DND-41 (cell line): Measurements from ENCODE around the gene EPC2.

Experiments
- ATAC-seq: fragments of 200-7000 bp; cut with Tn5 transposase; 3 replicates; pipeline ENCODE4 v1.9.1; 2021; ENCODE audit warnings: low read depth; ENCODE audit not compliant: insufficient read depth
- DNase-seq: peaks from one replicate; pipeline ENCODE4 v3.0.0-alpha.2; 2020
- H2AFZ ChIP-seq: 2 replicates; pipeline ENCODE4 v1.6.0; 2012; ENCODE audit warnings: low read depth, low read length
- H3K27ac ChIP-seq: 2 replicates; pipeline ENCODE4 v1.5.1; 2012; ENCODE audit warnings: low read length, inconsistent platforms
- H3K27me3 ChIP-seq: fragments of 200-600 bp; sonication (generic); 2 replicates; pipeline ENCODE4 v1.6.0; 2012; ENCODE audit warnings: low read length, mild to moderate bottlenecking, inconsistent platforms; ENCODE audit not compliant: insufficient read depth, poor library complexity
- H3K36me3 ChIP-seq: 2 replicates; pipeline ENCODE4 v1.5.1; 2012; ENCODE audit warnings: low read length, inconsistent platforms; ENCODE audit not compliant: insufficient read depth
- H3K4me1 ChIP-seq: 2 replicates; pipeline ENCODE4 v1.5.1; 2012; ENCODE audit warnings: mild to moderate bottlenecking, low read length; ENCODE audit not compliant: insufficient read depth
- H3K4me2 ChIP-seq: 2 replicates; pipeline ENCODE4 v1.6.0; 2012; ENCODE audit warnings: mild to moderate bottlenecking, moderate library complexity, low read length, inconsistent platforms; ENCODE audit not compliant: insufficient read depth
- H3K4me3 ChIP-seq, 2 experiments: fragments of 200-600 bp in 1 of 2; shearing (Covaris generic) in 1 of 2; 2 replicates each; pipeline ENCODE4 v1.5.1; 2012 to 2016; ENCODE audit warnings: inconsistent platforms in 2 of 2, low read length in 2 of 2, mild to moderate bottlenecking in 2 of 2, low read depth in 1 of 2, moderate library complexity in 1 of 2
- H3K79me2 ChIP-seq: 2 replicates; pipeline ENCODE4 v1.6.0; 2012; ENCODE audit warnings: low read length, inconsistent platforms; ENCODE audit not compliant: insufficient read depth
- H3K9ac ChIP-seq: 2 replicates; pipeline ENCODE4 v1.6.0; 2012; ENCODE audit warnings: low read depth, mild to moderate bottlenecking, inconsistent platforms, low read length, moderate library complexity
- H3K9me3 ChIP-seq: 2 replicates; pipeline ENCODE4 v1.5.1; 2012; ENCODE audit warnings: low read length, moderate library complexity, mild to moderate bottlenecking, inconsistent platforms; ENCODE audit not compliant: insufficient read depth, severe bottlenecking
- H4K20me1 ChIP-seq: 2 replicates; pipeline ENCODE4 v1.6.0; 2012; ENCODE audit warnings: low read length; ENCODE audit not compliant: insufficient read depth
- EZH2 ChIP-seq: IDR thresholded peaks from 3 replicates; pipeline ENCODE4 v1.6.1; 2012; ENCODE audit warnings: borderline replicate concordance, low read depth, mild to moderate bottlenecking, moderate library complexity, low read length, inconsistent platforms; ENCODE audit not compliant: severe bottlenecking
- TF ChIP-seq, protein P1 (sequence below): IDR thresholded peaks from 2 replicates; pipeline ENCODE4 v1.5.1; 2012; ENCODE audit warnings: borderline replicate concordance, low read length, moderate library complexity, mild to moderate bottlenecking; ENCODE audit not compliant: poor library complexity, severe bottlenecking; ENCODE audit errors: extremely low read depth

The EPC2 gene

DNA sequence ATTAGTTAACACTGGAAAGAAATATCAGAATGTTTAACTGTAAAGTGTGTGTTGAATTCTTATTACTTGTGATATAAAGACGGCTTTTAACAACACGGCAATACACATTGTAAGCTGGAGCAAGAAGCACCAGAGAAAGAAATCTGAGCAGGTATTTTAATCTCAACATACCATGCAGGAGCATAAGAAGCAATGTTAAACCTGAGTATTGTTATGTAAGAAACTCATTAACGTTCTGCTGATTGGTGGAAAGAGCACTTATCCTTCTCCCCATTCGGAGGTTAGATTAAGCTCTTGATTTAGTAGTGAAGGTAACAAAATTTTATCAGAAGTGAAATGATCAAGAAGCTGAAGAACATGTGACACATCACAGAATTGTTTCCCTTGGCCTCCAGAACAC is 107.4 kb downstream of the EPC2 start:
- no peak overlapping the region for H3K4me2 ChIP-seq
- H3K36me3 ChIP-seq: peaks cover 27% of the 10 kb centered on the region; the same call in 1 of the 2 replicates
- H4K20me1 ChIP-seq: no peaks in the 10 kb centered on the region
- DNase-seq: no peak
- no peak overlapping the region for H3K4me3 ChIP-seq
- ATAC-seq: no peak
- TF ChIP-seq, protein P1, sequence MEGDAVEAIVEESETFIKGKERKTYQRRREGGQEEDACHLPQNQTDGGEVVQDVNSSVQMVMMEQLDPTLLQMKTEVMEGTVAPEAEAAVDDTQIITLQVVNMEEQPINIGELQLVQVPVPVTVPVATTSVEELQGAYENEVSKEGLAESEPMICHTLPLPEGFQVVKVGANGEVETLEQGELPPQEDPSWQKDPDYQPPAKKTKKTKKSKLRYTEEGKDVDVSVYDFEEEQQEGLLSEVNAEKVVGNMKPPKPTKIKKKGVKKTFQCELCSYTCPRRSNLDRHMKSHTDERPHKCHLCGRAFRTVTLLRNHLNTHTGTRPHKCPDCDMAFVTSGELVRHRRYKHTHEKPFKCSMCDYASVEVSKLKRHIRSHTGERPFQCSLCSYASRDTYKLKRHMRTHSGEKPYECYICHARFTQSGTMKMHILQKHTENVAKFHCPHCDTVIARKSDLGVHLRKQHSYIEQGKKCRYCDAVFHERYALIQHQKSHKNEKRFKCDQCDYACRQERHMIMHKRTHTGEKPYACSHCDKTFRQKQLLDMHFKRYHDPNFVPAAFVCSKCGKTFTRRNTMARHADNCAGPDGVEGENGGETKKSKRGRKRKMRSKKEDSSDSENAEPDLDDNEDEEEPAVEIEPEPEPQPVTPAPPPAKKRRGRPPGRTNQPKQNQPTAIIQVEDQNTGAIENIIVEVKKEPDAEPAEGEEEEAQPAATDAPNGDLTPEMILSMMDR: no peak
- TF ChIP-seq EZH2: no peak
- no peak overlapping the region for H2AFZ ChIP-seq
- H3K4me1 ChIP-seq: no peaks in the 10 kb centered on the region
- no peak overlapping the region for H3K9ac ChIP-seq
- no peak overlapping the region for H3K27ac ChIP-seq
- no peaks in the 10 kb centered on the region for H3K9me3 ChIP-seq
- H3K27me3 ChIP-seq: no peaks in the 10 kb centered on the region
- H3K79me2 ChIP-seq: peaks cover 2% of the 10 kb centered on the region; the same call in 1 of the 2 replicates

DNA sequence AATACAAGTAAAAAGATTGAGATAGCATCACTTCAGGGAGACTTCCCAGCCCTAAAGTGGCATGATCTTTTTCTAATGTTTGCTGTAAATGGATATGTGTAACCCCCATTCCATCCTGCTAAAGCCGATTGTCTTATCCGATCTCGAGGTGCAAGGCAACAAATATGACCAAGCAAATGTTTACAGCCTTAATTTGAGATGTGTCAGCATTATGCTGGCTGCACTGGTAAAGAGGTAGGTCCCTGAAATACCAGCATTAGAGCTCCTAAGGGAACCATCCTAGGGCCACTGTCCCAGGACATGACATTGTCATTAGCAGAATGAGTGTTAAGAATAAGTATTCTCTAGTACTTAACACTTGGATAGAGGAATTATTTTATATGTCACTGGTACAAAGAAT is 108.4 kb downstream of the EPC2 start:
- Histone ChIP-seq H4K20me1 (no peaks in the 10 kb centered on the region), H3K4me3 (no peak overlapping the region), H3K27ac (no peak overlapping the region), H3K79me2 (peaks cover 2% of the 10 kb centered on the region; the same call in 1 of the 2 replicates), H3K9ac (no peak overlapping the region), H3K27me3 (no peaks in the 10 kb centered on the region), H3K4me2 (no peak overlapping the region), H3K9me3 (no peaks in the 10 kb centered on the region), H3K36me3 (peaks cover 21% of the 10 kb centered on the region; the same call in 1 of the 2 replicates), H2AFZ (no peak overlapping the region), H3K4me1 (no peaks in the 10 kb centered on the region)
- DNase-seq: no peak
- ATAC-seq: no peak
- no peak for TF ChIP-seq EZH2

DNA sequence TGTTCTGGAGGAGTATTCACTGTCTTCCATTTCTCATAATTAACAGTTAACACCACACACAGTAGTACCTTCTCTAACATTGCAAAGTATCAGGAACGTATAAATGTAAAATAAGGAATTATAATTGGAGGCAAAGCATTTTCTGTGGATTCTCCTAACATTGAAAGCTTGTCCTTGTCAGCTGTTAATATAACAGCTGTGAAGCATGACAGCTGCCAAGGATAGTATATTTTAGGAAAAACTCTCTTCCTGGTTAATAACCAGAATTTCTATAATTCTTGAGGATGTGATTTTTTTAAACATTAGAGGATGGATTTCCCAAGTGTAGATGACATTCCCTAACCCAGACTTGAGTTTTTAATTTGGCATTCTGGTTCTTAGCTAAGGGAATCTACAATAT is 110.3 kb downstream of the EPC2 start:
- no peaks in the 10 kb centered on the region for H4K20me1 ChIP-seq
- no peak overlapping the region for H3K4me2 ChIP-seq
- no peak for DNase-seq
- no peaks in the 10 kb centered on the region for H3K4me1 ChIP-seq
- H3K4me3 ChIP-seq: no peak overlapping the region
- no peak overlapping the region for H3K27ac ChIP-seq
- H3K9me3 ChIP-seq: no peaks in the 10 kb centered on the region
- ATAC-seq: no peak
- no peaks in the 10 kb centered on the region for H3K27me3 ChIP-seq
- no peak overlapping the region for H2AFZ ChIP-seq
- no peak for TF ChIP-seq EZH2
- TF ChIP-seq, protein P1: no peak
- H3K9ac ChIP-seq: no peak overlapping the region
- peaks cover 20% of the 10 kb centered on the region; the same call in 1 of the 2 replicates for H3K36me3 ChIP-seq
- H3K79me2 ChIP-seq: peaks cover 2% of the 10 kb centered on the region; the same call in 1 of the 2 replicates

DNA sequence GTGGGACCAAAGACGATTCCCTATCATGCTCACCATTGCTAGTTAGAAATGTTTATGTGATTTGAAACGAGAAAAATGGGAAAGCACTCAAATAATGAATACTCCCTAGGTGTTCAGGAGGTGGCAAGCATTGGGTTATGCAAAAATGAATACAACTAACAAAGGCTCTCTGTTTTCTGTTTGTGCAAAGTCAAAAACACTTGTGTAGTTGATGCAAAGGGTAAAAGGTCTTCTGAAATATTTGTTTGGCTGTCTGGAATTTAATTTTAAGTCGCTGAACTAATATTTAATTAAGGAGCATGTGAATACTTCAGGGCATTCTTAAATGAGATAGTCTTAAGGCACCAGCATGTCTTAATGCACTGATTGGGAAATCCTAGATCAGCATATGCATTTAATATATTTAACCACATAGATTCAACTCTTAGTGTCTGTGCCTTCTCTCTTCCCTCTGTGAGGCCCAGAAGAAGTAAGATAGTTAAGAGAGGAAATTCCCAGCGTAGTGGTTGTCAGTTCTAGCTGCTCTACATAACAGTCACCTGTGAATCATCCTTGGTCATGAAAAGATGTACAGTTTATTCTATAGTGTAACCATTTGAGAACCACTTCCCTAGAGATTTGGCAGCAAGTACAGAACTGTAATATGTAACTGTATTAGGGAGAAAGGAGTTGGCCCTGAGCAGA is 111.9 kb downstream of the EPC2 start:
- no peaks in the 10 kb centered on the region for H3K4me1 ChIP-seq
- ATAC-seq (no peak), DNase-seq (no peak)
- no peak overlapping the region for H3K4me3 ChIP-seq
- no peaks in the 10 kb centered on the region for H4K20me1 ChIP-seq
- TF ChIP-seq EZH2: no peak
- TF ChIP-seq, protein P1: no peak
- no peaks in the 10 kb centered on the region for H3K27me3 ChIP-seq
- peaks cover 2% of the 10 kb centered on the region; the same call in 1 of the 2 replicates for H3K79me2 ChIP-seq
- H2AFZ ChIP-seq: no peak overlapping the region
- peaks cover 20% of the 10 kb centered on the region; the same call in 1 of the 2 replicates for H3K36me3 ChIP-seq
- no peak overlapping the region for H3K27ac ChIP-seq
- no peak overlapping the region for H3K4me2 ChIP-seq
- no peaks in the 10 kb centered on the region for H3K9me3 ChIP-seq
- no peak overlapping the region for H3K9ac ChIP-seq
